Measurements from ENCODE around the gene CCDC40.

DNA sequence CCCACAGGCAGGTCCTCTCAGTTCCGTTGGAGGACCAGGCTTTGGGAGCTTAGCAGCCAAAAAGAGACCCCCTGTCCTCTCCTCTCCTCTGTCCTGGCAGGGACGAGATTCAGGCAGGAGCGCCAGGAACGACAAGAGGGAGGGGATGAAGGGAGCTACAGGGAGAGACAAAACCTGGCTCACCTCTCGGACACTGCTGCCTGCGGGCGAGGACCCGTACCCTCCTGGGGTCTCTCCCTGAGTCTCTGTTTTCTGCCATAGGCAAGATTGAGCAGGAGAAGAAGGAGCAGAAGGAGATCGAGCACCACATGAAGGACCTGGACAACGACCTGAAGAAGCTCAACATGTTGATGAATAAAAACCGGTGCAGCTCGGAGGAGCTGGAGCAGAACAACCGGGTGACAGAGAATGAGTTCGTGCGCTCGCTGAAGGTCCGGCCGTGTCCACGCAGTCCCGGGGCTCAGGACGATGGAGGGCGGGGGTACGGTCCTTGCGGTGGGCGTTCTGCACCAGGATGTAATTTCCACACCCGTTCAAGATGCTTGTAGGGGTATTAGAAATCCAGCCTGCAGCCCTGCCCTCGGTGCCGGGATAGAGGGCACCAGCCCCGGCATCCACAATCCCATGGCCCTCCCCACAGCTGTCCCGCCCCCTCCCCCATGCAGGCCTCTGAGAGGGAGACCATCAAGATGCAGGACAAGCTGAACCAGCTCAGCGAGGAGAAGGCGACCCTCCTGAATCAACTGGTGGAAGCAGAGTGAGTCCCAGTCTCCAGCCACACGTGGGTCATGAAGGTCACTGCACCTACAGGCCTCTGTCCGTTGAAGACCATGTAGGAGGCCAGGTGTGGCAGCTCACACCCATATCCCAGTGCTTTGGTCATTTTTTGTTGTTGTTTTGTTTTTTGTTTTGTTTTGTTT, 51.2 kb downstream of the CCDC40 start:
- TF ChIP-seq, protein P1, sequence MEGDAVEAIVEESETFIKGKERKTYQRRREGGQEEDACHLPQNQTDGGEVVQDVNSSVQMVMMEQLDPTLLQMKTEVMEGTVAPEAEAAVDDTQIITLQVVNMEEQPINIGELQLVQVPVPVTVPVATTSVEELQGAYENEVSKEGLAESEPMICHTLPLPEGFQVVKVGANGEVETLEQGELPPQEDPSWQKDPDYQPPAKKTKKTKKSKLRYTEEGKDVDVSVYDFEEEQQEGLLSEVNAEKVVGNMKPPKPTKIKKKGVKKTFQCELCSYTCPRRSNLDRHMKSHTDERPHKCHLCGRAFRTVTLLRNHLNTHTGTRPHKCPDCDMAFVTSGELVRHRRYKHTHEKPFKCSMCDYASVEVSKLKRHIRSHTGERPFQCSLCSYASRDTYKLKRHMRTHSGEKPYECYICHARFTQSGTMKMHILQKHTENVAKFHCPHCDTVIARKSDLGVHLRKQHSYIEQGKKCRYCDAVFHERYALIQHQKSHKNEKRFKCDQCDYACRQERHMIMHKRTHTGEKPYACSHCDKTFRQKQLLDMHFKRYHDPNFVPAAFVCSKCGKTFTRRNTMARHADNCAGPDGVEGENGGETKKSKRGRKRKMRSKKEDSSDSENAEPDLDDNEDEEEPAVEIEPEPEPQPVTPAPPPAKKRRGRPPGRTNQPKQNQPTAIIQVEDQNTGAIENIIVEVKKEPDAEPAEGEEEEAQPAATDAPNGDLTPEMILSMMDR (IDR thresholded peaks at IDR 0.05): no peak
- no peak for TF ChIP-seq POLR2A (IDR thresholded peaks at IDR 0.05)

Data from Peyer's patch (tissue), 4 donors.